Suppressor macrophage treated with lipopolysaccharide for 1 hour (primary cell): ENCODE measurements around the gene GRAP.
"Not testable (repeated sequence)": the region's sequence is repeated elsewhere in the genome, so short reads cannot be mapped to it uniquely, and the experiment has no call there.

ENCODE experiments used
- DNase-seq, 3 donors: peaks; one replicate each; pipeline ENCODE4 v3.0.0-alpha.2; 2020 to 2022

Gene GRAP

GRCh38 chr17:19041871-19042270 is 4.9 kb downstream of the GRAP start:
- DNase-seq: not testable (repeated sequence)

GRCh38 chr17:19040350-19040749 is 6.4 kb downstream of the GRAP start:
- DNase-seq: not testable (repeated sequence)

- DNase-seq: not testable (repeated sequence)
Observed at GRCh38 chr17:19038730-19039129, 8.0 kb downstream of the GRAP start.

- DNase-seq: not testable (repeated sequence)
Observed at GRCh38 chr17:19038007-19038406, 8.8 kb downstream of the GRAP start.

GRCh38 chr17:19037547-19037946 is 9.2 kb downstream of the GRAP start:
- not testable (repeated sequence) for DNase-seq

GRCh38 chr17:19036186-19036585 is 10.6 kb downstream of the GRAP start:
- DNase-seq: not testable (repeated sequence)

- DNase-seq: not testable (repeated sequence)
Observed at GRCh38 chr17:19032377-19032988, 14.3 kb downstream of the GRAP start.

GRCh38 chr17:19031729-19032128 is 15.0 kb downstream of the GRAP start:
- not testable (repeated sequence) for DNase-seq

GRCh38 chr17:19030771-19031449 is 15.8 kb downstream of the GRAP start:
- not testable (repeated sequence) for DNase-seq

- not testable (repeated sequence) for DNase-seq
Observed at GRCh38 chr17:19029740-19030139, 17.0 kb downstream of the GRAP start.

- DNase-seq: not testable (repeated sequence)
Observed at GRCh38 chr17:19028671-19029070, 18.1 kb downstream of the GRAP start.

- DNase-seq: no peak
Observed at GRCh38 chr17:19024101-19025078, 22.4 kb downstream of the GRAP start.

GRCh38 chr17:19023209-19023999 is 23.4 kb downstream of the GRAP start:
- DNase-seq: no peak

GRCh38 chr17:19022747-19023146 is 24.0 kb downstream of the GRAP start:
- DNase-seq: no peak

GRCh38 chr17:19022128-19022527 is 24.6 kb downstream of the GRAP start:
- no peak for DNase-seq

- DNase-seq: peak; percentile 17 to 52 (median 34)
Observed at GRCh38 chr17:19021622-19022083, 25.1 kb downstream of the GRAP start.

- not testable (repeated sequence) for DNase-seq
Observed at GRCh38 chr17:19021011-19021621, 25.6 kb downstream of the GRAP start.

GRCh38 chr17:19020016-19020415 is 26.7 kb downstream of the GRAP start:
- no peak for DNase-seq

GRCh38 chr17:19019041-19019941 is 27.5 kb downstream of the GRAP start:
- DNase-seq: no peak

GRCh38 chr17:19018600-19018950 is 28.2 kb downstream of the GRAP start:
- no peak for DNase-seq
